Measurements from ENCODE around the gene BPTF.

BPTF gene, protein sequence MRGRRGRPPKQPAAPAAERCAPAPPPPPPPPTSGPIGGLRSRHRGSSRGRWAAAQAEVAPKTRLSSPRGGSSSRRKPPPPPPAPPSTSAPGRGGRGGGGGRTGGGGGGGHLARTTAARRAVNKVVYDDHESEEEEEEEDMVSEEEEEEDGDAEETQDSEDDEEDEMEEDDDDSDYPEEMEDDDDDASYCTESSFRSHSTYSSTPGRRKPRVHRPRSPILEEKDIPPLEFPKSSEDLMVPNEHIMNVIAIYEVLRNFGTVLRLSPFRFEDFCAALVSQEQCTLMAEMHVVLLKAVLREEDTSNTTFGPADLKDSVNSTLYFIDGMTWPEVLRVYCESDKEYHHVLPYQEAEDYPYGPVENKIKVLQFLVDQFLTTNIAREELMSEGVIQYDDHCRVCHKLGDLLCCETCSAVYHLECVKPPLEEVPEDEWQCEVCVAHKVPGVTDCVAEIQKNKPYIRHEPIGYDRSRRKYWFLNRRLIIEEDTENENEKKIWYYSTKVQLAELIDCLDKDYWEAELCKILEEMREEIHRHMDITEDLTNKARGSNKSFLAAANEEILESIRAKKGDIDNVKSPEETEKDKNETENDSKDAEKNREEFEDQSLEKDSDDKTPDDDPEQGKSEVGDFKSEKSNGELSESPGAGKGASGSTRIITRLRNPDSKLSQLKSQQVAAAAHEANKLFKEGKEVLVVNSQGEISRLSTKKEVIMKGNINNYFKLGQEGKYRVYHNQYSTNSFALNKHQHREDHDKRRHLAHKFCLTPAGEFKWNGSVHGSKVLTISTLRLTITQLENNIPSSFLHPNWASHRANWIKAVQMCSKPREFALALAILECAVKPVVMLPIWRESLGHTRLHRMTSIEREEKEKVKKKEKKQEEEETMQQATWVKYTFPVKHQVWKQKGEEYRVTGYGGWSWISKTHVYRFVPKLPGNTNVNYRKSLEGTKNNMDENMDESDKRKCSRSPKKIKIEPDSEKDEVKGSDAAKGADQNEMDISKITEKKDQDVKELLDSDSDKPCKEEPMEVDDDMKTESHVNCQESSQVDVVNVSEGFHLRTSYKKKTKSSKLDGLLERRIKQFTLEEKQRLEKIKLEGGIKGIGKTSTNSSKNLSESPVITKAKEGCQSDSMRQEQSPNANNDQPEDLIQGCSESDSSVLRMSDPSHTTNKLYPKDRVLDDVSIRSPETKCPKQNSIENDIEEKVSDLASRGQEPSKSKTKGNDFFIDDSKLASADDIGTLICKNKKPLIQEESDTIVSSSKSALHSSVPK (N-terminal part only)

DNA sequence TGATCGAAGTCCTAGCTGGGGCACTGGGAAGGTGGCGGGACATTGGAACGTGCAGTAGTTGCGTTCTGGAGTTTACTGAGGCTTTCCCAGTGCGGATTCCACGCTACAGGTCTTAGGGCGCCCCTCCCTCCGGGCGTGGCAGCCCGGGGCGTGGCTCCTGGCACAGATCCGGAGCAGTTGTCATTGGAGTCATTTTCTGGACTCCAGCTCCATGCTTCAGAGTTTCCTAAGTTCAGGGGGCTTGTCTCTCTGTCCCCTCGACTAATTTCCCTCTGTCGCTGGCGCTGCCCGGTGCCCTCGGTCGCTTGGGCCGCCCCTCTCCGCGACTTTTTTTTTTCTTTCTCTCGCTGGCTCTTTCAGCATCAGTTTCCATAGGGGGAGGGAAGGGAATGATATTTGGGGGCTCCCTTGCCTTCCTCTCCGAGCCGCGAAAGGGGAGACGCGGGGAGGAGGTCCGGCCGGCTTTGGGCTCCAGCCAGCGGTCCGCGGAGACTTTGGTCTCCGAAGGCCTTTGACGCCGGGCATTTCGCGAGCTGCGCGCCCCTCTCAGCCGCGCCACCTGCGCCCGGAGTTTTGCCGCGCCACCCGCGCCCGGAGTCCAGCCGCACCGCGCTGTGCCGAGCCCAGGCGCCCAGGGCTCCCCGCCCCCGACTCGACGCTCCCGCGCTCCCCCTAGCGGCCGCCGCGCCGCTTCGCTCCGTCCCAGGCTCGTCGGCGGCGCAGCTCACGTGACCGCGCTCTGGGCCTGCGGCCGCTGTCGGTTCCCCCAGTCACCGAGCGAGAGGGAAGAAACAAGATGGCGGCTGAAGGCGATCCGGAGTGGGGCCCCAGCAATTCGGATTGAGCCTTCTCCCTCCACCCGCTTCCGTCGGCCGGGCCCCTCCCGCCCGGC, at the start of gene BPTF:
Gene BPTF (plus strand): TSS at position 769 of the 892 bp plus-strand sequence. CDS start 222 bp downstream, outside the sequence.
- TF ChIP-seq GATA2 (IDR thresholded peaks at IDR 0.05; ENCODE audit: low read depth, low read length) (no peak), GATA3 (IDR thresholded peaks at IDR 0.05; ENCODE audit: low read depth, low read length) (no peak)

DNA sequence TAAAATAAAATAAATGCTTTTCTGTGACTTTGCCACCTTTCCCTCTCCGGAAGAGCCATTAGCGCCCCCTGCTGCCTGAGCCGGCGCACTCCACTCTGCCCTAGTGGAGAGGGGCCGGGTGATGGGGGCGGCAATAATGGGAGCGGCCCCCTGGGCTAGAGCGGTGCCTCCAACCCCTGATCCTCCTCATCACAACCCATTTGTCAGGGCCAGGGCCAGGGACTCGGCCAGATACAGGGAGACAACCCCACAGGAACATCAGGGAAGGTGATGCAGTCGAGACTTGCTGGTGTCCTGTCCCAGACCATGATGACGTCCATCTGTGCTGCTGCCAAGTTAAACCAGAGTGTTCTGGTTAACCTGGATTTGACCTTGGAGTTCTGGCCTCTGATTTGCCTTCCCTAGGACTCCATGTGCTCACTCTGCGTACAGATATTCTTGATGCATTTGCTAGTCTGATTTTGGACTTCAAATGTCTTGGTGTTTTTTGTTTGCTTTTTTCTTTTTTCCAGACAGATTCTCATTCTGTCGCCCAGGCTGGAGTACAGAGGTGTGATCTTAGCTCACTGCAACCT, 46.1 kb upstream of the BPTF start:
- no peak for TF ChIP-seq GATA3 (IDR thresholded peaks at IDR 0.05; ENCODE audit: low read depth, low read length)
- TF ChIP-seq GATA2 (IDR thresholded peaks at IDR 0.05; ENCODE audit: low read depth, low read length): no peak

DNA sequence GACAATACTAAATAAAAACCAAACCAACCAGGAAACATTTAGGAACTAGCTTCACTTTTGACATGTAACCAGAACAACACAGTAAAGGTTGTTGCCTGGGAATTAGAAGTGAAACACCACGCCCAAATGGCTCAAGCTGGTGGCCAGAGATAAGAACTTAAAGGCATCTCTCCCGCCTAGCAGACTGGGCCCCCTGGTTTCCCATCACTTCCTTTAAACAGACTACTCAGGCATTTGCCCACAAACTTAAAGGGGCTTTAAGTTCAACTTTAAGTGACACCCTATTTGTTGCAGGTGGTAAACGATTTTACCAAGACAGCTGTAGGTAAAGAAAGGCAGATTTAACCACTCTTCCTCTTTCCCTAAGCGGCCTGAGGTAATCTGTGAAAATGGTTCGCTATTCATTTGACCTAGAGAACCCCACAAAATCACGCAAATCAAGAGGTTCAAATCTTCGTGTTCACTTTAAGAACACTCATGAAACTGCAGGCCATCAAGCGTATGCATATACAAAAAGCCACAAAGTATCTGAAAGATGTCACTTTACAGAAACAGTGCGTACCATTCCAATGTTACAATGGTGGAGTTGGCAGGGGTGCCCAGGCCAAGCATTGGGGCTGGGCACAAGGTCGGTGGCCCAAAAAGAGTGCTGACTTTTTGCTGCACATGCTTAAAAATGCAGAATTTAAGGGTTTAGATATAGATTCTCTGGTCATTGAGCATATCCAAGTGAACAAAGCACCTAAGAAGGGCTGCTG, 40.8 kb upstream of the BPTF start:
- TF ChIP-seq GATA3 (IDR thresholded peaks at IDR 0.05; ENCODE audit: low read depth, low read length): no peak
- no peak for TF ChIP-seq GATA2 (IDR thresholded peaks at IDR 0.05; ENCODE audit: low read depth, low read length)

DNA sequence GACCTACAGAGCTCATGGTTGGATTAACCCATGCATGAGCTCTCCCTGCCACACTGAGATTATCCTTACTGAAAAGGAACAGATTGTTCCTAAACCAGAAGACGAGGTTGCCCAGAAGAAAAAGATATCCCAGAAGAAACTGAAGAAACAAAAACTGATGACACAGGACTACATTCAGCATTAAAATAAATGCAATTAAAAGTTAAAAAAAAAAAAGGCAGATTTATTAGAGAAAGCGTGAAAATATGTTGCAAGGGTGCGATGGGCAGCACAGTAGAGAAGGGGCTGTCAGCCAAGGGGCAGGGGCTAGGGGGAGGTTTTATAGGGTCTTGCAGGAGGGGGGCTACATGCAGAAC, 40.2 kb upstream of the BPTF start:
- TF ChIP-seq GATA2 (IDR thresholded peaks at IDR 0.05; ENCODE audit: low read depth, low read length) (no peak), GATA3 (IDR thresholded peaks at IDR 0.05; ENCODE audit: low read depth, low read length) (no peak)

DNA sequence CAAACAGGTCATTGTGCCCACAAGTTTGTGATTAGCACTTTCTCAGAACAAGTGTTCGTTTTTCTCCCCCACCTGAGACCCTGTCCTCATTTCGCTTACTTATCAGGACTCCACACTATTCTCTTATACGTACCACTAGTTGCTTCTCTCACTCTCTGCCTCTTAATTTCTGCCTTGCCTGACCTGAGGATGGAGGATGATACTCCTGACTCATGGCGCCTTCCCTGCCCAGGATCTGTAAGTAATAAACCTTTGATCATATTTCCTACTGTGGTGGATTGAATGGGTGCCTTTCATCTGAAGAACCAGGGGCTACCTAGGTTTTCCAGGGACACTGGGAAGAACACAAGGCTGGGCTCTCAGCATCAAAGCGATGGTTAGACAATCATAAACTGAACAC, 39.8 kb upstream of the BPTF start:
- no peak for TF ChIP-seq GATA2 (IDR thresholded peaks at IDR 0.05; ENCODE audit: low read depth, low read length)
- TF ChIP-seq GATA3 (IDR thresholded peaks at IDR 0.05; ENCODE audit: low read depth, low read length): no peak

DNA sequence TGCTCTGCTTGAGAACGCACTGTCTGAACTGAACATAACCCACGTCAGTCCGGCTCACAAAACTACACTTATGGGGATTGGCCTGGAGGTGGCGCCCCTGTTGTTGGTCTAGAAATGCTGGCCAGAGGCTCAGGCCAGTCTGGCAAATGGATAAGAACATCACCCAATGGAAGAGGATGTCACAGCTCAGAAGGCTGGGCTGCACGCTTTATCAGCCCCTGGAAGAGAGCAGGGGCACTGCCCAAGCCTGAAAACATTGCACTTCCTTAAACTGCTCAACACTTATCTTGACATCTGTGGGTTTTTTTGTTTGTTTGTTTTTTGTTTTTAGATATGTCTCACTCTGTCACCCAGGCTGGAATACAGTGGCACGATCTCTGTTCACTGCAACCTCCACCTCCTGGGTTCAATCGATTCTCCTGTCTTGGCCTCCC, 24.8 kb upstream of the BPTF start:
- TF ChIP-seq GATA3 (IDR thresholded peaks at IDR 0.05; ENCODE audit: low read depth, low read length): no peak
- TF ChIP-seq GATA2 (IDR thresholded peaks at IDR 0.05; ENCODE audit: low read depth, low read length): no peak

DNA sequence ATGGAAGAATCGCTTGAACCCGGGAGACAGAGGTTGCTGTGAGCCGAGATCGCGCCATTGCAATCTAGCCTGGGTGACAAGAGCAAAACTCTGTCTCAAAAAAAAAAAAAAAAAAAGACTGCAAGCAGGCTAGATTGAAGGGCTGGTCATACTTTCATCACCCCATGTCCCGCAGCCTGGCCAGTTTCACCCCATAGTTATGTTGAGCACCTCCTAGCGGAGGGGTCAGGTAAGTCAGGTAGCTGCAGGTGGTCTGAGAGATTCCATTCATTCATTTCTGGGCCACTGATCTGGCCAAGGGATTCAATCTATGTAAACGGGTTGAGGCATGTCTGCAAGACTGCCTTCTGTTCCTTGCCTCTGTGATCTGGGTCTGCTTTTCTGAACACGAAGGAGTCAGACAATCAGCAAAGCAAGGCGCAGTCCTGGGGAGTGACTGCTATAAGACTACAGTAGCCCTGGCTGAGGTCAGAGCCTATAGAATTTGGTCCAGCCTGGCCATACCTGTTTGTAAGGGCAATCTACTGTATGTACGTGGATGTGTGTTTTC, 23.6 kb upstream of the BPTF start:
- TF ChIP-seq GATA2 (IDR thresholded peaks at IDR 0.05; ENCODE audit: low read depth, low read length): no peak
- TF ChIP-seq GATA3 (IDR thresholded peaks at IDR 0.05; ENCODE audit: low read depth, low read length): no peak

DNA sequence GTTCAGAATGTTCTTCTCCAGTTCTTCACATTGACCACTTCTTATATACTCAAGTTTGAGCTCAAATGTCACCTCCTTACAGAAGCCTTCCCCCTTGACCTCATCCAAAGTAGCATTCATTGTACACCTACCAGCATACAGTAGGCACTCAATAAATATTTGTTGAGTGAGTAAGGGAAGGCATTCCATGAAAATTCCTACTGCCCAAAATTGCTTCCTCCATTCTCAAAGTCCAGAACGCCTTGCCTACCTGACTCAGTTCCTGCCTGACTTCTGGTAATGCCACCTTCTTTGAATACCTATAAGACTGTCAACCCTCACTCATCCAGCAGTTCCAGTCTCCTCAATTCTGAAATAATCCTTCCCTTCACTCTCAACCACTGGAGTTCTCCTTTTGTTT, 14.8 kb upstream of the BPTF start:
- TF ChIP-seq GATA3 (IDR thresholded peaks at IDR 0.05; ENCODE audit: low read depth, low read length) (no peak), GATA2 (IDR thresholded peaks at IDR 0.05; ENCODE audit: low read depth, low read length) (no peak)

DNA sequence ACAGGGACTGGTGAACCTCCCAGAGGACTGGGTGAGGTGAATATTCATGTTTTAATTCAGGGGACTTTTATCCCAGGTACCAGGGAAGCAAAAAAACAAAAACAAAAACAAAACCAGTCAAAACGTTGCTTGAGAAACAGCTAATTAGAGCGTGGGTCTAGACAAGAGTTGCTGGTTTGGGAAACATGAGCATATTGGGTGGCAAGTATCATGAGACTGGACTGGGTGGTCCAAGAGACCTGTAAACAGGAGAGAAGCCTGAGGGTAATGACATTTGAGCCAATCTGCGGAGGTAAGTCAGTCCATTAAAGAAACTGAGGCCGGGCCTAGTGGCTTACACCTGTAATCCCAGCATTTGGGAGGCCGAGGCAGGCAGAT, 11.5 kb upstream of the BPTF start:
- no peak for TF ChIP-seq GATA3 (IDR thresholded peaks at IDR 0.05; ENCODE audit: low read depth, low read length)
- TF ChIP-seq GATA2 (IDR thresholded peaks at IDR 0.05; ENCODE audit: low read depth, low read length): no peak

DNA sequence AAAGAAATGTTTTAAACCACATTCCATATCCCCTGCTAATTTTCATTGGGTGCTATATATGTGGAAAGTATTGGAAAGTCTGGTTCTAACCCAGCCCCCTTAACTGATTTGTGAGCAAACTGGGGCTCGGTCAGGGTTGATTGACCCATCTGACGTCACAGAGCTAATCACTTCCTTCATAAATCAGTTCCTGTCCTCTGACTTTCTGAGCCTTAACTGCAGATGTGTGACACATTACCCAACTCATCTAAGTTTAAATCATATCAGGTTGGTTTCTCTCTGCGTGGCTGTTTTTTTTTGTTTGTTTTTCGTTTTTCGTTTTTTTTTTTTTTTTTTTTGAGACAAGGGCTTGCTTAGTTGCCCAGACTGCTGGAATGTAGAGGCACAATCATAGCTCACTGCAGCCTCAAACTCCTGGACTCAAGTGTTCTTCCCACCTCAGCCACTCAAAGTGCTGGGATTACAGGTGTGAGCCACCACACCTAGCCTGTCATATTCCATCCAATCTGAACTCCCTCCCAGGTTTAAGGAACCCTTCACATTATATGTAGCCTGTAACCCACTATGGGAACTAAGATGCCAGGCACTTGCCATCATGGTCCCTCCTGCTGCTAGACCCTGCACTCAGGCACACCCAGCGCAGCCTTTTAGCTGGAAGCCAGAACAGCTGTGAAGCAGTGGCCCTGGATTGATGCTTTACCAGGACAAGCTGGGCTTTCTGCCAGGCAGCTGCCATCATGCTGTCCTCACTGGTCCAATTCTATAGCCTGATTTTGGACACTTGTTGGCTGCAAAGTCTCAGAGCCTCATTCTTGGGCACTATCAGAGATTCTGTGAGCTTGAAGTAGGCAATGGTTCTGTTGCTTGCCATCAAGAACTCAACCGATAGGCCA, 6.9 kb upstream of the BPTF start:
- TF ChIP-seq GATA2 (IDR thresholded peaks at IDR 0.05; ENCODE audit: low read depth, low read length): no peak
- TF ChIP-seq GATA3 (IDR thresholded peaks at IDR 0.05; ENCODE audit: low read depth, low read length): no peak

DNA sequence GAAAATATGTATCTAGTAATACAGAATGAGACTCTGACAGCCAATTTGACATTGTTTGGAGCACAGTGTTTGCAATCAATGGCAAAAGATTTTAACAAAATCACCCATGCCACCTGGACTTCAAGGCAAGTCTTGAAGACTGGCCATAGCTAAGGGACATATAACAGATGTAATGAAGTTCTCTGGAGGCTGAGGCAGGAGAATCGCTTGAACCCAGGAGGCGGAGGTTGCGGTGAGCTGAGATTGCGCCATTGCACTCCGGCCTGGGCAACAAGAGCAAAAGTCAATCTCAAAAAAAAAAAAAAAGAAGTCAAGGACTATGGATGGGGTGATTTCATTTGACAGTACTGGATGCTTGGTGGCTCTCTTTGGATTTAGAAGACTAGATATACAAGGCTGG, 5.6 kb upstream of the BPTF start:
- no peak for TF ChIP-seq GATA2 (IDR thresholded peaks at IDR 0.05; ENCODE audit: low read depth, low read length)
- no peak for TF ChIP-seq GATA3 (IDR thresholded peaks at IDR 0.05; ENCODE audit: low read depth, low read length)
